ENCODE data around the gene EFNA3.

EFNA3 gene

DNA sequence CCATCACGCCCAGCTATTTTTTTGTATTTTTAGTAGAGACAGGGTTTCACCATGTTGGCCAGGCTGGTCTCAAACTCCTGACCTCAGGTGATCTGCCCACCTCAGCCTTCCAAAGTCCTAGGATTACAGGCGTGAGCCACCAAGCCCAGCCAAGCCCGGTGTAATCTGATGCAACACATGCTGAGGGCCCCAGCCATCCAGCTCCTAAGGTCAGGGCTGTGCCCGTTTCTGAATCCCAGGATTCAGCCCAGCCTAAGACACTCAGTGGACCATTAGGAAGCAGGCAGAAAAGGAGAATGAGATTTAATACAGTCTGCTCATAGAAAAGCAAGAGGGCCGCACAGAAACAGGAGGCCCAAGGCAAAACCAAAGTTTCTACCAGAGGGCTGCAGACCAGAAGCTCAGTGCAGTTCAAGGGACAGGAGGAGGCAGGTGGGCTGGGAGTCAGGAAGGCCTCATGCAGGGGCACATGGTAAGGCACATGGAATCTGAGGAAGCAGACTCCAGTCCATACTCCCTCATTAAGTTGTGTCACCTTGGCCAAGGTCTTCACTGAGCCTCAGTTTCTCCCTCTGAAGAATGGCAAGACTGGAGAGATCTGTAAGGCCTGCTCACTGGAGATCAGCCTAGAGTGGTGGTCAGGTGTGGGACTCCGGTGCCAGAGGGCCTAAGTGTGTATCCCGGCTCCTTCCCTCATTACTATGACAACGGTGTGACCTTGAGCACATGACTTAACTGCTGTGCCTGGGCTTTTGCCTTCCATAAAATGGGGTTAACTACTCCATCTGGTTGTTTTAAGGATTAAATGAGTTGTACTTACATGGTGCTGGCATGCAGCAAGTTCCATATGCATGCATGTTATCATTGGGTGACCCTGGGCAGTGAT, 29.9 kb upstream of the EFNA3 start:
- no peak for DNase-seq (ENCODE audit: low read depth)

DNA sequence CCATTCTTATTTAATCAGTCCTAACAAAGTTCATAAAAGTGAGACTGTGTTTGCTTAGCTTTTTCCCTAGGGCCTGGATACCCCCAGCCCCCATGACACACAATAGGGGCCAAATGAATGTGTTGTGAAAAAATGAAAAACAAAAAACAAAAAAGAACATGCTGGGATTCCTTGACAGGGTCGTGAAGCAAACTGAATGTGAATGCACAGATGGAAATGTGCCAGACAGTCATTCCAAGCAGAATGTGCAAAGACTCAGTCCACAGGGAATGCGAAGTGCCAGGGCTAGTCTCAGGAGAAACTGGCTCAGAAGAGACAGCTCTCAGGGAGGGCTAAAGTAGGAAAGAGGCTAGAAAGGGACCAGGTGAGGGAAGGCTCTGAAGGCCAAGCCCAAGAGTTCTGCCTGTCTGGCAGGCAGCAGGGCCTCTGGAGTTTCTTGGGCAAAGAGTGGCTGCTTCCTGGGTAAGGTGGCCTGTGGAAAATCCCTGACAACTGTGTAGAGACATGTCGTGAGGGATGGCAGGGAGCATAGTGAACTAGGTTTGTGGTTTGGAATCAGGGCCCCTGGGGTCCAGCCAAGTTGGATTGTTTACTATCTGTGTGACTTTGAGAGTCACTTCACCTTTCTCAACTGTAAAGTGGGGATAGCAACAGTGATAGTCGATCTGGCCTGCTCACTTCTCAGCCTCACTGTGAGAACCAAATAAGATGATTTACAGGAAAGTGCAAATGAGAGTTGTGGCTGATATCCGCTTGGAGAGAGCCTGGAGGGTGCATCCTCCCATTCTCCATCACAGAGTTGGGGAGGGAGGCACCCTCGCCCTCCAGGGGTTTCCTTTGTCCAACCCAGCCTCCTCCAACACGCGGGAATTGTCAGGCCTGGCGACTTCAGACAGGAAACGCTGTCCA, 28.7 kb upstream of the EFNA3 start:
- no peak for DNase-seq (ENCODE audit: low read depth)

- peak; percentile 63 for DNase-seq (ENCODE audit: low read depth)
Observed at GRCh38 chr1:155050560-155051341, 27.9 kb upstream of the EFNA3 start, which contains the start of gene ADAM15. ADAM15 (plus strand) TSS chr1:155051316; CDS start chr1:155051387, 71 bp downstream.

GRCh38 chr1:155051342-155051776, 27.3 kb upstream of the EFNA3 start:
- DNase-seq (ENCODE audit: low read depth) = no peak

- DNase-seq (ENCODE audit: low read depth) = peak; percentile 28
Observed at GRCh38 chr1:155051777-155052398, 26.7 kb upstream of the EFNA3 start.

DNA sequence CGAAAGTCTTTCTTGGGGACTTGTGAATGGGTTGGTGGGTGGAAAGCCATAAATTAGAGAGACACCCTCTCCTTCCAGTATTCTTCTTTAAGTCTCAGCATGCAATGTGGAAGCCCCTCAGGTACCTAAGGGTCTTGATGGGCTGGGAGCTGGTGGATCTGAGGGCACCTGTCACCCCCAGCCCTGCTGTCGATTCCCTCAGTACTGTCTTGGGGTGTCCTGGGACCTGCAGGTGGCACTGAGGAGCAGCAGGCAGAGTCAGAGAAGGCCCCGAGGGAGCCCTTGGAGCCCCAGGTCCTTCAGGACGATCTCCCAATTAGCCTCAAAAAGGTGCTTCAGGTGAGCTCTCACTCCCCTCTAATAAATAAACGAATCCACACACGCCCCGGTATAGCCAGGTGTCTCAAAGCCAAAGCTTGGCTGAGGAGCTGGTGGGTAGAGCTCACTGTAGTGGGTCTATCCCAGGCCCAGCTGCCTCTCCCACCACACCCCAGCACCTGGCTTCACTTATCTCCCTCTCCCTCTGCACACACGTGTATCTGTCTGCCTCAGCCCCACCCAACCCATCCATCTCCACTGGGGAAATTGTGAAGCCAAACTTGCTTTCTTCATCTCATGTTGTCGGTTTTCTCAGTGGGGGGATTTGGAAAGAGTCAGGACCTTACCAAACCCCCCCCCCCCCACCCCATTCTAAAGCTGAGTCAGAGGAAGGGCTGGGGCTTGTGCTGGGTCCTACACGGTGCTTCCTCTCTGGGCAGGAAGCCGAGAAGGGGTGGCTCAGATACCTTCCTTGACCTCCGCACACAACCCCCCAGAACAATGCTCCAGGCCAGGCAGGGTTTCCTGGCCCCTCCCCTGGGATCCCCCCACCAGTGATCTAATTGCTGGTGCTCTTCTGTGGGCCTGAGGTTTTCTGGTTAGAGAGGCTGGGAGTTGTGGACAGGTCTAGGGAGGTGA, 25.9 kb upstream of the EFNA3 start:
- DNase-seq (ENCODE audit: low read depth) = no peak

DNA sequence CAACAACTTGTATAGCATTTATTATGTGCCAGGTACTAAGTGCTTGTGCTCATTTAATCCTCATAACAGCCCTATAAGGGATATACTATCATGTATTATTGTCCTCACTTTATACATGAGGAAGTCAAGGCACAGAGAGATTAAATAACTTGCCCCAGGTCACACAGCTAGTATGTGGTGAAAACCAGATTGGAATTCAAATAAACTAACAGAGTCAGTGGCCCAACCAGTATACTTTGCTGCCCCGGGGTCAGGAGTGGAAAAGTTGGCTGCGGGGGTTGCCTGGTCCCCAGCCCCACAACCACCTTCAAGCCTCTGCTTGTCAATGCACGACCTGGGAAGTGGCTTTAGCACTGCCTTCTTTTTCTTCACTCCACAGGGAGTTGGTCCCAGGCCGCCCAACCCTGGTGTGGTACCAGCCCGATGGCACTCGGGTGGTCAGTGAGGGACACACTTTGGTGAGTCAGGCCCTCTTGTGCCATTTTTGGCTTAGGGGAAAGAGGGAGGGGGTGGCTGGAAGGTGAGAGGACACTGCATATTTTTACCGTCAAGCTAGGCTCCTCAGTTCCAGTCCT, 25.0 kb upstream of the EFNA3 start:
- no peak for DNase-seq (ENCODE audit: low read depth)

DNA sequence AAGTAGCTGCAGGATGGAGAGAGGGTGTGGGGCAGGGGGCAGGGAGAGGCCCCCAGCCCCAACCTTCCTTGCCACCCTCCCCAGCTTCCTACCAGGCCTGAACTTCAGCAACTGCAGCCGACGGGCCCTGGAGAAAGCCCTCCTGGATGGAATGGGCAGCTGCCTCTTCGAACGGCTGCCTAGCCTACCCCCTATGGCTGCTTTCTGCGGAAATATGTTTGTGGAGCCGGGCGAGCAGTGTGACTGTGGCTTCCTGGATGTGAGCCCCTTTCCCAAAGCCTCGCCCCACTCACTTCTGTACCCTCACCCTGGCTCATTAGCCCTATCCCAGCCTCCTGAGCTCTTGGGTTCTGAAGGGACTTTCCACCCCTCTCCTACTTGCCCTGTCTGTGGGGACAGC, 21.5 kb upstream of the EFNA3 start:
- no peak for DNase-seq (ENCODE audit: low read depth)

DNA sequence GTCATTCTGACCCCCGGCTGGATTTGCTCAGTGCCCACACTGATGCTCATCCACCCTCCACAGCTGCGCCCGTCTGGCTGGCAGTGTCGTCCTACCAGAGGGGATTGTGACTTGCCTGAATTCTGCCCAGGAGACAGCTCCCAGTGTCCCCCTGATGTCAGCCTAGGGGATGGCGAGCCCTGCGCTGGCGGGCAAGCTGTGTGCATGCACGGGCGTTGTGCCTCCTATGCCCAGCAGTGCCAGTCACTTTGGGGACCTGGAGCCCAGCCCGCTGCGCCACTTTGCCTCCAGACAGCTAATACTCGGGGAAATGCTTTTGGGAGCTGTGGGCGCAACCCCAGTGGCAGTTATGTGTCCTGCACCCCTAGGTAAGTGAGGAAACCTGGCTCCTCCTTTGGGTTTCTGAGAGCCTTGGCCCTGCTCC, 20.8 kb upstream of the EFNA3 start:
- no peak for DNase-seq (ENCODE audit: low read depth)

DNA sequence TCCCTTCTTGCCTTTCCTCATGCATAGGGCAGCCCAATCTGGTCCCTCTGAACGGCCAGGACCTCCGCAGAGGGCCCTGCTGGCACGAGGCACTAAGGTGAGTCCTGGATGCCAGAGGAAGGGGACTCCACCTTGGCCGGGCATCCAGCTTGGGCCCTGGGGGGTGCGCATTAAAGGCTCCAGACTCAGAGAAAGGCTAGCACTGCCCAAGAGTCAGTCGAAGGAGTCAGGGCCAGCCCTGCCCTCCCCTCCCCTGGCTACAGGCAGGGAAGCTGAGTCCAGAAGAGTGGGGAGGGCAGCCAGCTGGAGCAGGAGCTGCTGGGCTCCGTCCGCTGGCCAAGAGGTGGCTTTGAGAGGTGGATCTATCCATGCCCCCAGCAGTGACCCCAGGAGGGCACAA, 17.9 kb upstream of the EFNA3 start:
- DNase-seq (ENCODE audit: low read depth) = no peak

GRCh38 chr1:155061381-155062150, 17.1 kb upstream of the EFNA3 start:
- DNase-seq (ENCODE audit: low read depth) = peak; percentile 80

DNA sequence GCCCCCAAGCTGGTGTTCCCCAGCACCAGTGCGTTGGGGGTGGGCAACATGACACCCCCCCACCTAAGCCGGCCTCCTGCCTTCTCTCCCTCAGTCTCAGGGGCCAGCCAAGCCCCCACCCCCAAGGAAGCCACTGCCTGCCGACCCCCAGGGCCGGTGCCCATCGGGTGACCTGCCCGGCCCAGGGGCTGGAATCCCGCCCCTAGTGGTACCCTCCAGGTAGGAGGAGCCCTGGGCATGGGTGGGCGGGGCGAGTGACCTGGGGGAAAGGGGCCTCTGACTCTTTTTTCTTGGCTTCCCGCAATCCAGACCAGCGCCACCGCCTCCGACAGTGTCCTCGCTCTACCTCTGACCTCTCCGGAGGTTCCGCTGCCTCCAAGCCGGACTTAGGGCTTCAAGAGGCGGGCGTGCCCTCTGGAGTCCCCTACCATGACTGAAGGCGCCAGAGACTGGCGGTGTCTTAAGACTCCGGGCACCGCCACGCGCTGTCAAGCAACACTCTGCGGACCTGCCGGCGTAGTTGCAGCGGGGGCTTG, 16.4 kb upstream of the EFNA3 start:
- DNase-seq (ENCODE audit: low read depth) = no peak

DNA sequence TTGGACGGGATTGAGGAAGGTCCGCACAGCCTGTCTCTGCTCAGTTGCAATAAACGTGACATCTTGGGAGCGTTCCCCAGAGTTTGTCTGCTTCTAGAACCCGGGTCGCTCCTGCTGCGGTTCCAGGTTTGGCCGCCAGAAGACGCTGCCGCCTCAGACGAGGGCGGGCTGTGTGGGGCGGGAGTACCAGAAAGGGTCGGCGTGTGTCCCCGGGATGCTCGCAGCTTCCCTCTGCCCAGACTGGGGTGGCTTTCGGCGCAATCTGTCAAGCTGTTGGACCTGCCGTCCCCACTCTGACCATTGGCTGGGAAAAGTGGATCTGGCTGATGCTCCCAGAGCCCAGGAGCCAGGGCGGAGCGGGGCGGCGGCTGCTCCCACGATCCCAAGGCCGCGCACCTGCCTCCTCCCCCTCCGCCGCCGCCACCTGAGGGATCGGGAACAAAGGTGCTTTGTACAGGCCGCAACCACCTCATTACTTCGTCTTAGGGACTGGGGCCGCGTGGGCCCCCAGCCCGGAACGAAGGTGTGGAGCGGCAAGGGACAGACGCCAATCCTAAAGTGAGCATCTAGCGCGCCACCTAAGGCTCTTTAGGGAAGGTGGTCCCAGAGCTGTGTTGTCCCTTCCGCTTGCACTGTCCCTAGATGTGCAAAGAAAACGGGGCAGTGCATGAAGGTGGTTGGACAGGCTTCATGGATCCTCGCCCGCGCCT, 15.8 kb upstream of the EFNA3 start:
- peak; percentile 55 for DNase-seq (ENCODE audit: low read depth)

DNA sequence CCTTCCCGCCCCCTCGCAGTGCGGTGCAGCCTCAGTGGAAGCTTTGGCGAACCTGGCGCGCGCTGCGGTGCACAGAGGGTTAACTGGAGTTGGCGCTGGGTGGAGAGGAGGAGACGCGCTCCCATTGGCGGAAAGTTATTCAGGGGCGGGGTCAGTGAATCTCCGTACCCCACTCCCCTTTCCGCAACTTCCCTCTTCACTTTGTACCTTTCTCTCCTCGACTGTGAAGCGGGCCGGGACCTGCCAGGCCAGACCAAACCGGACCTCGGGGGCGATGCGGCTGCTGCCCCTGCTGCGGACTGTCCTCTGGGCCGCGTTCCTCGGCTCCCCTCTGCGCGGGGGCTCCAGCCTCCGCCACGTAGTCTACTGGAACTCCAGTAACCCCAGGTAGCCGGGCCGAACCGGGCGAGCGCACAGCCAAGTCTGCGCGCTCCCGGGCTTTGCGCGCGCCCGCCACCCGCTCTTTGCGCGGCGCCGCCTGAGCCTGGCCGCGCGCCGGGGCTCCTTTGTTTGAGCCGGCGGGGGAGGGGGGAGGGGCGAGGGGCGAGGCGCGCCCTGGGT, 15.0 kb upstream of the EFNA3 start, which contains the start of gene EFNA4:
TSS of gene EFNA4 (plus strand) at position 191 of the 561 bp plus-strand sequence. CDS start at position 275, 84 bp downstream.
- peak; percentile 87 for DNase-seq (ENCODE audit: low read depth)

GRCh38 chr1:155064111-155064831, 14.4 kb upstream of the EFNA3 start:
- DNase-seq (ENCODE audit: low read depth) = peak; percentile 45

DNA sequence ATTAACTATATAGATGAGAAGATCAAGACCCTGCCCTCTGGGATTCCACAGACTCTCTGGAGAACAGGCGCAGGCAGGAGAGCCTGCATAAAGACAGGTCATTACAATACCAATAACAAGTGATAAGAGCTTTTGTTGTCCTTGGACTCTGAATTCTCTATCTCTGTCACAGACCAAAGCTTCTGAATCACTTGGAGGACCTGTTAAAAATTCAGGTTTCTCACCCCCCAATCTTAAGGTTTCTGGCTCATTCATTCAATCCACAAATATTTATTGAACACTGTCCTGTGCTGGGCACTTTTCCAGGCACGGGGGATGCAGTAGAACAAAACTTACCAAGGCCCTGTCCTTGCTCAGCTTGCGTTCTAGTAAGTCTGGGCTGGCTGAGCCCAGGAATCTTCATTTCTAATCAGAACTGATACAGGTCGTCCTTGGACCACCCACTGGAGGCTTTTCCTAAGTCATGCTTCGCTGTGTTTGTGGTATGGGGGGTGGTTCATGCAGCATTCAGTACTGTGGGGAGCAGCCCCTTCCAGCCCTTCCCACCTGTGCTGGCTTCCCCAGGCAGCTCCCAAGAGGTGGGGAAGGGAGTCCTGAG, 13.7 kb upstream of the EFNA3 start:
- DNase-seq (ENCODE audit: low read depth) = no peak

GRCh38 chr1:155066777-155067176, 11.9 kb upstream of the EFNA3 start:
- DNase-seq (ENCODE audit: low read depth) = no peak

Measured in iris pigment epithelial cell (primary cell).